ENCODE measurements around the gene GH2.
"Not testable (repeated sequence)": the region's sequence is repeated elsewhere in the genome, so short reads cannot be mapped to it uniquely, and the experiment has no call there.

GRCh38 chr17:63920779-63921178 is 39.0 kb upstream of the GH2 start:
- TF ChIP-seq, protein P1, sequence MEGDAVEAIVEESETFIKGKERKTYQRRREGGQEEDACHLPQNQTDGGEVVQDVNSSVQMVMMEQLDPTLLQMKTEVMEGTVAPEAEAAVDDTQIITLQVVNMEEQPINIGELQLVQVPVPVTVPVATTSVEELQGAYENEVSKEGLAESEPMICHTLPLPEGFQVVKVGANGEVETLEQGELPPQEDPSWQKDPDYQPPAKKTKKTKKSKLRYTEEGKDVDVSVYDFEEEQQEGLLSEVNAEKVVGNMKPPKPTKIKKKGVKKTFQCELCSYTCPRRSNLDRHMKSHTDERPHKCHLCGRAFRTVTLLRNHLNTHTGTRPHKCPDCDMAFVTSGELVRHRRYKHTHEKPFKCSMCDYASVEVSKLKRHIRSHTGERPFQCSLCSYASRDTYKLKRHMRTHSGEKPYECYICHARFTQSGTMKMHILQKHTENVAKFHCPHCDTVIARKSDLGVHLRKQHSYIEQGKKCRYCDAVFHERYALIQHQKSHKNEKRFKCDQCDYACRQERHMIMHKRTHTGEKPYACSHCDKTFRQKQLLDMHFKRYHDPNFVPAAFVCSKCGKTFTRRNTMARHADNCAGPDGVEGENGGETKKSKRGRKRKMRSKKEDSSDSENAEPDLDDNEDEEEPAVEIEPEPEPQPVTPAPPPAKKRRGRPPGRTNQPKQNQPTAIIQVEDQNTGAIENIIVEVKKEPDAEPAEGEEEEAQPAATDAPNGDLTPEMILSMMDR (IDR thresholded peaks at IDR 0.05), result not testable (repeated sequence)
- TF ChIP-seq ZFX (IDR thresholded peaks at IDR 0.05; ENCODE audit: borderline replicate concordance), result not testable (repeated sequence)
